ENCODE measurements around the gene GLRA3. TPM values are rescaled to one million over a fixed set of nuclear protein-coding genes. Genes with fewer than 3 reads are reported as not detected.
A peak's percentile ranks its signal among the peaks of the same experiment; 100 is the strongest.

GLRA3 gene
- total RNA-seq (2013; cell fraction: nucleolus; rRNA removed): not detected in 2 replicates
- total RNA-seq (2014; rRNA removed) (not detected in 2 replicates), total RNA-seq (2014; rRNA removed; fragmentation: Illumina TruSeq; extraction: Trizol) (not detected in 2 replicates), total RNA-seq (2021) (not detected in 2 replicates), polyA plus RNA-seq (2011; rRNA removed) (not detected in 2 replicates), polyA plus RNA-seq (2014; fragmentation: Illumina TruSeq; extraction: Trizol) (not detected in 2 replicates), polyA plus RNA-seq (2014; fragmentation: Nextera tagmentation; extraction: Ambion mirVana) (not detected), polyA plus RNA-seq (2014; rRNA removed) (not detected in 2 replicates), polyA plus RNA-seq (2016; fragmentation: Nextera tagmentation; extraction: Ambion mirVana) (not detected), polyA minus RNA-seq (2011; rRNA and poly(A)+ RNA removed) (not detected in 2 replicates), Bru-seq, nascent RNA (percentile 0 among the genes with signal in this experiment), BruChase-seq, experiment 1, labeled RNA remaining after a 6-hour chase (not detected), BruChase-seq, experiment 2, labeled RNA remaining after a 2-hour chase (not detected)
- not detected for polyA plus RNA-seq (2011; ENCODE audit: low read depth)
- polyA plus RNA-seq (2011; cell fraction: cytosol; rRNA removed): not detected in 2 replicates
- polyA plus RNA-seq (2011; cell fraction: nucleus; rRNA removed): not detected in 2 replicates
- polyA plus RNA-seq (2012): not detected in 2 replicates
- not detected in 2 replicates for polyA minus RNA-seq (2011; cell fraction: cytosol; rRNA and poly(A)+ RNA removed)
- not detected in 2 replicates for polyA minus RNA-seq (2011; cell fraction: nucleus; rRNA and poly(A)+ RNA removed)
- long read RNA-seq, experiment 1: 0 reads
- long read RNA-seq, experiment 2, partial matches to known transcripts: 0 of 3 reads
- long read RNA-seq, experiment 2, other reads (novel, unspliced or antisense): 3 of 3 reads

GRCh38 chr4:174828845-174829701, at the start of gene GLRA3:
Gene GLRA3 (minus strand): TSS chr4:174829247. CDS start chr4:174828811, 436 bp downstream.
- in situ Hi-C loops (cut with MboI) (no loop called here), intact Hi-C loops (cut with micrococcal nuclease; ENCODE audit: unreplicated experiment) (no loop called here)
- no peak for DNase-seq (ENCODE audit: low read depth, low spot score)
- no peak for FAIRE-seq
- ATAC-seq: peak; percentile 91
- Histone ChIP-seq H3K9me3 (replicated peaks; ENCODE audit: control insufficient read depth, insufficient read depth, low read length) (no peaks in the 10 kb centered on the region), H3K36me3 (ENCODE audit: control insufficient read depth in 2 of 2, insufficient read depth in 2 of 2, low read length in 1 of 2) (no peaks in the 10 kb centered on the region), H3K4me1 (ENCODE audit: control insufficient read depth, insufficient read depth, low read length) (no peaks in the 10 kb centered on the region), H3K27ac (ENCODE audit: control insufficient read depth, insufficient read depth) (no peak within 1 kb of the TSS), H4K20me1 (ENCODE audit: control insufficient read depth, insufficient read depth) (no peaks in the 10 kb centered on the region), H2AFZ (ENCODE audit: control insufficient read depth, low read depth, low read length) (peak within 1 kb of the TSS; percentile 33), H3K9ac (ENCODE audit: control insufficient read depth, insufficient read depth, low read length) (no peak within 1 kb of the TSS), H3K4me2 (ENCODE audit: control insufficient read depth, insufficient read depth) (peak within 1 kb of the TSS; percentile 46), H3K4me3 (peak within 1 kb of the TSS; percentile 47; the same call in 1 of the 2 replicates), H3K27me3 (replicated peaks in 1 of 2; ENCODE audit: control insufficient read depth in 2 of 2, insufficient read depth in 2 of 2, low read length in 1 of 2) (no peaks in the 10 kb centered on the region), H3K79me2 (ENCODE audit: control insufficient read depth, insufficient read depth, low read length) (no peaks in the 10 kb centered on the region)
- ChIA-PET RAD21 (ENCODE audit: unreplicated experiment) (no interaction called here), SMC1A (ENCODE audit: uncharacterized antibody, unreplicated experiment) (interaction anchor here (0.8 to 1.0 kb wide), 2 partner anchors 65 to 104 kb away, joined by 3 to 4 read pairs; no protein-coding TSS in a partner anchor), CTCF (interaction anchor here (0.6 to 2.5 kb wide), 2 partner anchors 9 to 318 kb away, joined by 5 to 6 read pairs; no protein-coding TSS in a partner anchor), POLR2A (no interaction called here)
- peak; percentile 94 for TF ChIP-seq PKNOX1 (IDR thresholded peaks at IDR 0.05)
- peak; percentile 92 for TF ChIP-seq REST (IDR thresholded peaks at IDR 0.05; ENCODE audit: low read depth, low read length)
- TF ChIP-seq SMC3 (IDR thresholded peaks at IDR 0.05; ENCODE audit: borderline replicate concordance, low read length): no peak
- TF ChIP-seq PBX3 (IDR thresholded peaks at IDR 0.05; ENCODE audit: insufficient replicate concordance, low read depth, low read length): peak; percentile 90
- no peak for TF ChIP-seq ATF3 (IDR thresholded peaks at IDR 0.05; ENCODE audit: borderline replicate concordance, extremely low read depth, low read depth, low read length)
- no TSS peak for BruUV-seq (replicated peaks)
- 27% methylated on average over 40 of the region's 40 CpGs for WGBS (ENCODE audit: insufficient coverage, insufficient replicate concordance, low lambda C conversion rate, missing lambda C conversion rate)
